Cortex of kidney (tissue), 1 donor: ENCODE data around the gene ZSCAN32.

Source experiments
- DNase-seq: peaks from one replicate; lab custom pipeline; 2025; lab: John Stamatoyannopoulos, UW

ZSCAN32 gene

GRCh38 chr16:3356118-3356517 lies 44.7 kb downstream of the ZSCAN32 start:
- no peak for DNase-seq

GRCh38 chr16:3355589-3355988 lies 45.2 kb downstream of the ZSCAN32 start, which contains the start of gene OR2C1:
OR2C1 (plus strand) TSS chr16:3355889; CDS start chr16:3355941, 52 bp downstream.
- no peak for DNase-seq

GRCh38 chr16:3349175-3349574 lies 51.6 kb downstream of the ZSCAN32 start:
- no peak for DNase-seq

GRCh38 chr16:3348547-3349167 lies 52.1 kb downstream of the ZSCAN32 start:
- no peak for DNase-seq

GRCh38 chr16:3347586-3347985 lies 53.2 kb downstream of the ZSCAN32 start:
- no peak for DNase-seq

- DNase-seq = no peak
These were observed 54.8 kb downstream of the ZSCAN32 start for GRCh38 chr16:3346041-3346440.
